Panc1 (cell line): Measurements from ENCODE around the gene HIF1A. TPM values are rescaled to one million over a fixed set of nuclear protein-coding genes. Genes with fewer than 3 reads are reported as not detected.

Experiments used
- ATAC-seq: fragments of 200-7000 bp; cut with Tn5 transposase; 2 replicates; pipeline ENCODE4 v1.9.1; 2020; ENCODE audit warnings: mild to moderate bottlenecking, moderate library complexity
- BruUV-seq: library from RNA; stranded (reverse); fragments of 400-500 nt; replicated peaks from 2 replicates; lab custom pipeline; 2021; lab: Mats Ljungman, UMichigan
- CTCF ChIA-PET: fragments of 300-600 bp; sonication (Branson Sonifier 250); formaldehyde crosslinking; loops from one replicate; lab custom pipeline; 2022; ENCODE audit warnings: antibody characterized with exemption; lab: Charles Lee
- POLR2A ChIA-PET: fragments of 300-600 bp; sonication (Branson Sonifier 250); formaldehyde crosslinking; loops from one replicate; lab custom pipeline; 2022; ENCODE audit warnings: antibody characterized with exemption; lab: Charles Lee
- DNase-seq: peaks from one replicate; pipeline ENCODE4 v3.0.0-alpha.2; 2010; ENCODE audit warnings: low read depth, low spot score
- H3K27ac ChIP-seq: 2 replicates; pipeline ENCODE4 v1.5.1; 2011; ENCODE audit warnings: mild to moderate bottlenecking, low read length, inconsistent platforms
- H3K27me3 ChIP-seq: fragments of 200-500 bp; sonication (Bioruptor generic); 2 replicates; pipeline ENCODE4 v1.6.0; 2014; ENCODE audit warnings: low read length, inconsistent platforms; ENCODE audit not compliant: control insufficient read depth, insufficient read depth
- H3K36me3 ChIP-seq: fragments of 200-500 bp; sonication (Bioruptor generic); 2 replicates; pipeline ENCODE4 v1.5.1; 2014; ENCODE audit warnings: inconsistent platforms, mild to moderate bottlenecking, low read length, moderate library complexity; ENCODE audit not compliant: control insufficient read depth, insufficient read depth
- H3K4me1 ChIP-seq: 2 replicates; pipeline ENCODE4 v1.5.1; 2011; ENCODE audit warnings: inconsistent platforms, mild to moderate bottlenecking, low read length, moderate library complexity; ENCODE audit not compliant: control insufficient read depth, insufficient read depth
- H3K4me3 ChIP-seq, 2 experiments: 2 replicates each; pipeline ENCODE4 v1.5.1; 2011 to 2012; ENCODE audit warnings: low read depth in 2 of 2, low read length in 2 of 2, mild to moderate bottlenecking in 2 of 2, inconsistent platforms in 1 of 2, moderate library complexity in 1 of 2
- H3K9me3 ChIP-seq: fragments of 200-500 bp; sonication (Bioruptor generic); 2 replicates; pipeline ENCODE4 v1.5.1; 2014; ENCODE audit warnings: low read depth, mild to moderate bottlenecking, inconsistent platforms, low read length, moderate library complexity; ENCODE audit not compliant: control insufficient read depth, insufficient read depth
- POLR2AphosphoS5 ChIP-seq: IDR thresholded peaks from 2 replicates; pipeline ENCODE4 v1.6.1; 2012; ENCODE audit warnings: mild to moderate bottlenecking, low read depth, low read length, moderate library complexity
- REST ChIP-seq, 2 experiments: IDR thresholded peaks; 2 replicates each; pipeline ENCODE4 v1.6.1; 2011 to 2012; ENCODE audit warnings: low read depth in 2 of 2, control low read depth in 1 of 2, low read length in 1 of 2, mild to moderate bottlenecking in 1 of 2, moderate library complexity in 1 of 2; ENCODE audit not compliant: insufficient read depth in 1 of 2
- SIN3A ChIP-seq: IDR thresholded peaks from 2 replicates; pipeline ENCODE4 v1.6.1; 2012; ENCODE audit warnings: low read depth, mild to moderate bottlenecking, low read length, moderate library complexity, borderline replicate concordance; ENCODE audit not compliant: insufficient read depth
- TCF7L2 ChIP-seq: IDR thresholded peaks from 2 replicates; pipeline ENCODE4 v1.6.1; 2011; ENCODE audit warnings: mild to moderate bottlenecking, low read depth, low read length, inconsistent platforms
- in situ Hi-C: cut with HindIII; loops from 2 replicates; pipeline ENCODE4 v1.10.0; 2016; ENCODE audit warnings: low sequenced_read_pairs, low pct_unique_long_range_greater_than_20kb
- intact Hi-C: fragments of 100-400 bp; cut with micrococcal nuclease; formaldehyde crosslinking; loops from one replicate; pipeline ENCODE4 v1.10.0; 2022; ENCODE audit not compliant: unreplicated experiment
- total RNA-seq: library from RNA; stranded (reverse); gene quantifications from one replicate; pipeline ENCODE4 v1.2.1, GENCODE V29; 2021; ENCODE audit not compliant: unreplicated experiment
- TF ChIP-seq, protein P1 (sequence below): fragments of 450-650 bp; IDR thresholded peaks from 2 replicates; pipeline ENCODE4 v1.5.1; 2017; ENCODE audit warnings: mild to moderate bottlenecking

Gene HIF1A
- total RNA-seq, 1 experiment from 2014 or later = 83.4 TPM

GRCh38 chr14:61733972-61734371 is 38.7 kb downstream of the HIF1A start:
- H3K36me3 ChIP-seq = peaks cover 36% of the 10 kb centered on the region
- H3K27me3 ChIP-seq = no peaks in the 10 kb centered on the region
- ATAC-seq (no peak), DNase-seq (no peak)
- intact Hi-C loops = loop anchor here (5.0 kb wide), 1 partner anchor 272 kb away; no protein-coding TSS in a partner anchor
- TF ChIP-seq SIN3A (no peak), POLR2AphosphoS5 (no peak), TCF7L2 (no peak), REST (IDR thresholded peaks at IDR 0.05; ENCODE audit: insufficient read depth in 1 of 2, low read depth in 2 of 2, low read length in 1 of 2) (no peak)
- TF ChIP-seq, protein P1, sequence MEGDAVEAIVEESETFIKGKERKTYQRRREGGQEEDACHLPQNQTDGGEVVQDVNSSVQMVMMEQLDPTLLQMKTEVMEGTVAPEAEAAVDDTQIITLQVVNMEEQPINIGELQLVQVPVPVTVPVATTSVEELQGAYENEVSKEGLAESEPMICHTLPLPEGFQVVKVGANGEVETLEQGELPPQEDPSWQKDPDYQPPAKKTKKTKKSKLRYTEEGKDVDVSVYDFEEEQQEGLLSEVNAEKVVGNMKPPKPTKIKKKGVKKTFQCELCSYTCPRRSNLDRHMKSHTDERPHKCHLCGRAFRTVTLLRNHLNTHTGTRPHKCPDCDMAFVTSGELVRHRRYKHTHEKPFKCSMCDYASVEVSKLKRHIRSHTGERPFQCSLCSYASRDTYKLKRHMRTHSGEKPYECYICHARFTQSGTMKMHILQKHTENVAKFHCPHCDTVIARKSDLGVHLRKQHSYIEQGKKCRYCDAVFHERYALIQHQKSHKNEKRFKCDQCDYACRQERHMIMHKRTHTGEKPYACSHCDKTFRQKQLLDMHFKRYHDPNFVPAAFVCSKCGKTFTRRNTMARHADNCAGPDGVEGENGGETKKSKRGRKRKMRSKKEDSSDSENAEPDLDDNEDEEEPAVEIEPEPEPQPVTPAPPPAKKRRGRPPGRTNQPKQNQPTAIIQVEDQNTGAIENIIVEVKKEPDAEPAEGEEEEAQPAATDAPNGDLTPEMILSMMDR = no peak
- H3K27ac ChIP-seq = no peak overlapping the region
- ChIA-PET POLR2A (no interaction called here), CTCF (no interaction called here)
- in situ Hi-C loops = no loop called here
- no TSS peak for BruUV-seq
- no peaks in the 10 kb centered on the region for H3K4me1 ChIP-seq
- no peak overlapping the region for H3K4me3 ChIP-seq
- H3K9me3 ChIP-seq = no peaks in the 10 kb centered on the region

GRCh38 chr14:61736751-61737150 is 41.4 kb downstream of the HIF1A start:
- Histone ChIP-seq H3K4me3 (no peak overlapping the region), H3K27me3 (no peaks in the 10 kb centered on the region), H3K27ac (no peak overlapping the region), H3K9me3 (no peaks in the 10 kb centered on the region), H3K36me3 (peaks cover 34% of the 10 kb centered on the region), H3K4me1 (no peaks in the 10 kb centered on the region)
- POLR2A ChIA-PET = no interaction called here
- intact Hi-C loops = no loop called here
- TF ChIP-seq REST (IDR thresholded peaks at IDR 0.05; ENCODE audit: insufficient read depth in 1 of 2, low read depth in 2 of 2, low read length in 1 of 2) = no peak
- in situ Hi-C loops = no loop called here
- ATAC-seq (no peak), DNase-seq (no peak)
- no TSS peak for BruUV-seq
- CTCF ChIA-PET = no interaction called here
